EL (cell line): ENCODE data around the gene HSD11B1L.

Source experiments
- DNase-seq: peaks from one replicate; pipeline ENCODE4 v3.0.0-alpha.2; 2016

Gene HSD11B1L, protein sequence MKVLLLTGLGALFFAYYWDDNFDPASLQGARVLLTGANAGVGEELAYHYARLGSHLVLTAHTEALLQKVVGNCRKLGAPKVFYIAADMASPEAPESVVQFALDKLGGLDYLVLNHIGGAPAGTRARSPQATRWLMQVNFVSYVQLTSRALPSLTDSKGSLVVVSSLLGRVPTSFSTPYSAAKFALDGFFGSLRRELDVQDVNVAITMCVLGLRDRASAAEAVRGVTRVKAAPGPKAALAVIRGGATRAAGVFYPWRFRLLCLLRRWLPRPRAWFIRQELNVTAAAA

GRCh38 chr19:5680437-5681368, at the start of gene HSD11B1L, which contains the start of gene MICOS13:
Gene HSD11B1L (plus strand): TSS chr19:5681027. CDS start chr19:5684833, 3,806 bp downstream.
Gene MICOS13 (minus strand): TSS chr19:5680516. CDS start chr19:5680486, 30 bp downstream.
- DNase-seq, result peak; percentile 99

GRCh38 chr19:5631567-5632240, 49.1 kb upstream of the HSD11B1L start:
- no peak for DNase-seq

DNA sequence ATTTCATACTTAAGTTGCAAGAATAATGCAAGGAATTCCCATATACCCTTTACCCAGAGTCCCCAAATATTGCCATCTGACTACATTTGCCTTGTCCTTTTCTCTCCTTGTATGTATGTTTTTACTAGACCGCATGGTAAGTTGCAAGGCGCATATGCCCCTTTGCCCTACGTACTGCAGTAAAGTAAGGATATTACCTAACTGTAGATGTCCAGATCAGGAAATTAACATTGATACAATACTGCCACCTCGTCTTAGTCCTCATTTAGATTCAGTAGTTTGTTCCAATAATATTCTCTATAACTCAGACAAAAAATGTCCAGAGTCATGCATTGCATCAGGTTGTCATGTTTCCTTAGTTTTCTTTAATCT, 48.6 kb upstream of the HSD11B1L start:
- DNase-seq, result no peak

- no peak for DNase-seq
These were observed 48.2 kb upstream of the HSD11B1L start for GRCh38 chr19:5632657-5633056.

GRCh38 chr19:5635427-5635826, 45.4 kb upstream of the HSD11B1L start:
- no peak for DNase-seq

DNA sequence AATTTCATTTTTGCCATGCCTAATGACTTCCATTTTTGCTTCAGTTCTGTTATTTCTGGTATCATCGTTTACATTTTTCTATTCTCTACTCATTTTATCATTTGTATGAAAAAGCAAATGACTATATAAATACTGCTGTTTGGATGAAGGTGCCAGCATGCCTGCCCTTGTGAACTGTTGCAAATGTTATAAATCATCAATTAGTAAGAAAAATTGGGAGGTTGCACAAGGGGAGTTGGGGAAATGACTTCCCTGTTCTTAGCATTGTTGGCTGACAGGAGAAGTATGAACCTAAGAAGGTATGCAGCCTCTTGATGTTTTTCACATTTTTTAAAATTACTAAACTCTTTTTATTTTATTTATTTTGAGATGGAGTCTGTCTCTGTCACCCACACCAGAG, 42.9 kb upstream of the HSD11B1L start:
- DNase-seq, result no peak

DNA sequence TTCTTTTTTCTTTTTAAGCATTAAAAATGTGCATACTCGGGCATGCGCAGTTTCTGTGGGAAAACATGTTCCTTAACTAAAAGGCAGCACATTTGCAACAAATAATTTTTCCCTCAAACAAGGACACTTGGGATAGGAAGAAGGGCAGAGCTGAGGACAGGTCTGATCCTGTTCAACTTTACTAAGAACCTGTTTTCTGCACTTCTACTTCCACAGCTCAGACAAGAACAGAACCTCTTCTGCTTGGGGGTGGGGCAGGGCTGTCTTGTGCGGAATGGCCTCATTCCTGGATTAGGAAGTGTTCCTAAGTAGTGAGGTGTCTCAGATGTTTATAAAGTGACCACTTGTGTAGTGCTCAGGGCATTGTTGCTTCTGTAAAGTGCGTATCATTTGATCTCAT, 39.7 kb upstream of the HSD11B1L start:
- no peak for DNase-seq

DNA sequence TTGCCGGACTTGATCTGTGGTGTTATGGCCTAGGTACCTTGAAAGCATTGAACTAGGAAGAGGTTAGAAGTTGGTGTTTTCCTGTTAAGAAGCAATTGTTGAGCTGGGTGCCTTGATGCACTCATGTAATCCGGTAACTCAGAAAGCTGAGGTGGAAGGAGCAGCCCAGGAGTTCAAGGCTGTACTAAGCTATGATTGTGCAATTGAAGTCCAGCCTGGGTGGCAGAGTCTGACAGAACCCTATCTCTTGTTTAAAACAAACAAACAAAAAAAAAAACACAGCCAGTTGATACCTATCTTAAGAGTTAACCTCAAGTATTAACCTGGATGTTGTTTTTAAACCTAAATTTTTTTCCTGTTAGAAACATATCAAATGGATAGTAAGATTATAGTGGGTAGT, 38.6 kb upstream of the HSD11B1L start:
- DNase-seq, result no peak

DNA sequence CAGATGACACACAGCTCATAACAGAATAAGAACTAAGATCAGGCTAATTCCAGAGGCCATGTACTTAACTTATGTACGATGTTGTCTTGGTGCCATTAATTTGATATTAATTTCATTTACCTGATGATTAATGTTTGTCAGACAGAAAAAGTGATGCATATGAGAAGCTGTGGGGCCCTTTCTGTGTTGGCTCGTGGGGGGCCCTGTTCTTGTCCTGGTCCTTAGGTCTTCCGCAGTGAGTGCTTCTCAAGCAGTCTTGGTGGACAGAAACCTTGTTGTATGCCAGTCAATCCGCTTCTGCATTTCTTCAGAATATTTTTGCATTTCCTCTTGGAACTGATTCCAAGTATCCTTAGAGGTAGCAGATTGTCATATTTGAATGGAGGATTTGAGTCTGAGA, 37.8 kb upstream of the HSD11B1L start:
- no peak for DNase-seq

DNA sequence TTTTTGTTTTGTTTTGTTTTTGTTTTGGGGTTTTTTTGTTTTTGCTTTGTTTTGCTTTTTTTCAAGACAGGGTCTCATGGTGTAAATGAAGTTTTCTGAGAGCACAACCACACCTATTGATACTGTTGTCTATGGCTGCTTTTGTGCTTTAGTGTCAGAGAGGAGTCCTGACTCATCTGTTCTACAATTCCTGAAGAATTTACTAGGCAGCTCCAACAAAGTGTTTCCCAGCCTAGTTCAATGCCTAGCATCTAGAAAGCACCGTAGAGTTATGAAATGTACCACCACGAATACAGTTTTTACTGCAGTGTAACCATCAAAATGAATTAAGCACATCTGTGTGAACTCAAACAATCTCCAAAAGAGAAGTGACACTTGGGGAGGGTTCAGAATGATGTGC, 36.8 kb upstream of the HSD11B1L start:
- no peak for DNase-seq

GRCh38 chr19:5645409-5645808, 35.4 kb upstream of the HSD11B1L start:
- DNase-seq, result no peak

DNA sequence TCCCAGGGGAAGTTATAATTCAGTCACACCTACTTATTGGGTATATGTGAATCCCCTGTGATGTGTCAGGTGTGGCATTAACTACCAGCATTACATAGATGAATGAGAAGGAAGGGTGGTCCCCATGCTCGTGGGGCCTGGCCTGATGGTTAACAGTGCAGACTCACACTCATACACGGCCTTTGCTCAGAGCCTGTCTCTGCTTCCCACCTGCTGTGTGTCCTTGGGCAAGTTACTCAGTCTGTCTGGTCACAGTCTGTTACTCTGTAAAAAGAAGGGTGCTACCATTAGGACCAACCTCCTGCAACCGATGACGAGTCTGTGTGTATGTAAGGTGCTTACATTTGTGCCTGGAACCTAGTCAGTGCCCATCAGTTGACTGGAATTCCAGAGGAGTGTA, 34.1 kb upstream of the HSD11B1L start:
- no peak for DNase-seq

DNA sequence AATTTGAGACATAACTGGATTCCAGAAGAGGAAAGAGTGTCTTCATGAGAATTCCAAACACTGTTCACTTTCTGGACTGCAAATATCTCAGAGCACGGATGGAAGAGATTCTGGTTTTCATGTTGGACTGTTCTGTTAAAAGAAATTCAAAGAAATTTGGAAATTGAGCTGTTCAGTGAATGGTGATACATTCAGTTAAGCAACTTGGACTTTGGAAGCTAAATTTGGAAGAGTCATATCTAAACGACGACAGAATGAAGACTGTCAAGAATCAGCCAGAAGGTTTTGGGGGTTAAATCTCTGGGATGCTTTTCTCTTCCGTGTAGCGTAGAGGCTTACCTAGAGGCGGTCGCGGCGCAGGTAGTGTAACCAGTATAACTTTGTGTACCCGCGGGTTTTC, 32.4 kb upstream of the HSD11B1L start:
- no peak for DNase-seq

- DNase-seq, result no peak
These were observed 29.5 kb upstream of the HSD11B1L start for GRCh38 chr19:5651361-5651760.

- no peak for DNase-seq
These were observed 28.6 kb upstream of the HSD11B1L start for GRCh38 chr19:5652261-5652660.

GRCh38 chr19:5654931-5655330, 25.9 kb upstream of the HSD11B1L start:
- DNase-seq, result no peak

GRCh38 chr19:5655412-5655811, 25.4 kb upstream of the HSD11B1L start:
- no peak for DNase-seq

- no peak for DNase-seq
These were observed 19.3 kb upstream of the HSD11B1L start for GRCh38 chr19:5661483-5661882.

- no peak for DNase-seq
These were observed 16.9 kb upstream of the HSD11B1L start for GRCh38 chr19:5663904-5664303.

DNA sequence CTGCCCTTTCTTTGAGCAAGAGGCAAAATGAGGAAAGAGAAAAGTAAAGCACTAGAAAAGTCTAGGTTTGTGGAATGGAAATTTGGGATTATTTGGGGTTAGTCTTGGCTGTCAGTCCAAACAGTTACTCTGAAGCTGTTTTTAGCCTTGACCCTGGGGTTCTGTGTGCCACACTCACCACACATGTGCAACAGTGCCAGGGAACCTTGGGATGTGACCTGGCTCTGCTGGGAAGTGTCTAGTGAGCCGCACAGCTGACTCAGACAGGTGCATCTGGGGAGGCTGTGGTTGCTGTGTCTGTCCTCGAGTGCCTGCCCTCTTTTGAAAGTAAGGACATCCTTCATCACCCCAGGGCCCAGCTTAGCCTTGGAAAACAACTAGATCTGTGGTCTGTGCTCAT, 16.3 kb upstream of the HSD11B1L start:
- DNase-seq, result no peak

GRCh38 chr19:5665781-5666513, 14.9 kb upstream of the HSD11B1L start:
- peak; percentile 71 for DNase-seq

GRCh38 chr19:5666921-5667610, 13.8 kb upstream of the HSD11B1L start:
- no peak for DNase-seq
